Aorta (tissue), 5 donors: Measurements from ENCODE around the gene ADAR. TPM values are rescaled to one million over a fixed set of nuclear protein-coding genes. Genes with fewer than 3 reads are reported as not detected.

Experiments used
- ATAC-seq: fragments of 200-7000 bp; cut with Tn5 transposase; one replicate; pipeline ENCODE4 v1.9.1; 2022; ENCODE audit warnings: moderate library complexity; ENCODE audit not compliant: low FRiP score
- DNase-seq, 2 donors: peaks; one replicate each; pipeline ENCODE4 v3.0.0-alpha.2; 2020
- H3K27ac ChIP-seq, 2 donors: one replicate each; pipeline ENCODE4 v1.5.1; 2013; ENCODE audit warnings: low read length in 2 of 2, mild to moderate bottlenecking in 2 of 2, moderate library complexity in 2 of 2, control low read depth in 1 of 2, inconsistent platforms in 1 of 2, low read depth in 1 of 2
- H3K27me3 ChIP-seq, 2 donors: one replicate each; pipeline ENCODE4 v1.6.1; 2013; ENCODE audit warnings: control low read depth in 1 of 2, low read length in 1 of 2, mild to moderate bottlenecking in 1 of 2, moderate library complexity in 1 of 2; ENCODE audit not compliant: insufficient read depth in 2 of 2, control insufficient read depth in 1 of 2
- H3K36me3 ChIP-seq, 2 donors: one replicate each; pipeline ENCODE4 v1.6.1; 2013; ENCODE audit warnings: control low read depth in 1 of 2, low read length in 1 of 2, mild to moderate bottlenecking in 1 of 2; ENCODE audit not compliant: insufficient read depth in 2 of 2, control insufficient read depth in 1 of 2
- H3K4me1 ChIP-seq, 2 donors: one replicate each; pipeline ENCODE4 v1.6.1; 2013; ENCODE audit warnings: low read length in 2 of 2, control low read depth in 1 of 2, mild to moderate bottlenecking in 1 of 2, moderate library complexity in 1 of 2; ENCODE audit not compliant: insufficient read depth in 2 of 2, control insufficient read depth in 1 of 2
- H3K4me3 ChIP-seq, 2 donors: one replicate each; pipeline ENCODE4 v1.5.1; 2013; ENCODE audit warnings: low read length in 2 of 2, control low read depth in 1 of 2, mild to moderate bottlenecking in 1 of 2
- H3K9me3 ChIP-seq: one replicate; pipeline ENCODE4 v1.6.1; 2013; ENCODE audit warnings: mild to moderate bottlenecking, low read length; ENCODE audit not compliant: control insufficient read depth
- WGBS, 2 donors: extraction: QIAGEN DNeasy Blood & Tissue Kit; methylation state at CpG; one replicate each; pipeline ENCODE4 v1.1.7; 2013; 5-methylcytosine and 5-hydroxymethylcytosine counted together
- intact Hi-C, 2 donors: fragments of 100-400 bp; cut with DNase I; formaldehyde crosslinking; loops; one replicate each; pipeline versions ENCODE4 v1.14.2 to v1.15.0; 2022
- polyA plus RNA-seq, 2 donors: library from polyadenylated mRNA; stranded (reverse); fragments of 200-250 nt; gene quantifications; one replicate each; pipeline ENCODE4 v1.2.3, GENCODE V29; 2013
- total RNA-seq, 2 donors: library from RNA; stranded (reverse); fragmentation: NEBNext Ultra II Directional; extraction: Animal tissue kit (Norgen Biotek cat#: 25700); gene quantifications; one replicate each; pipeline ENCODE4 v1.2.1, GENCODE V29; 2021
- donor health status: healthy with polysubstance abuse.
- donor health status: Bipolar disorder and iron deficiency.
- donor health status: DM: no; HTN: no; CAD: no.
- donor health status: DM: no; HTN: no; CAD: no.
- donor health status: DM: yes; HTN: yes; CAD: no.

The ADAR gene
- total and polyA plus RNA-seq, 4 donors: 22.9 to 138 (median 79.4) TPM

DNA sequence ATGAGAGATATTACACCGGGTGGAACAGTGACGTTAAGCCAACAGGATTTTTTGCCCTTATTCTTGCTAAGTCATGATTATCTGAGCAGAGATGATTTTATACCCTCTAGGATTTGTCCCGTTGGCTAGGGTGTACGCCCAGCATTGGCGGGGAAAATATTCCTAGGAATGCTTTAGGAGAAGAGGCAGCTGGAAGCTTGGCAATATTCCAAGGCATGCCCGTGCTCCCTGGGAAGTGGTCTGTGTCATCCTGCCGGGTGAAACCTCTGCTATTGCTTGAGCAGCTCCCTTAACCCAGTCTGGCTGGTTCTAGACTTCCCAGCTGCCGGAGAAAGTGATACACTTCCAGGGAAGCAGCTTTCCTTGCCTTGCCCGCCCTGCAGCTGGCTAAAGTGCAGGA lies 24.2 kb downstream of the ADAR start:
- H3K4me3 ChIP-seq: no peak overlapping the region
- no peak for ATAC-seq
- no peak for DNase-seq
- 53 to 61% methylated on average over 9 of the region's 9 CpGs for WGBS, 2 donors
- H3K9me3 ChIP-seq: no peaks in the 10 kb centered on the region
- peaks cover 7 to 28% of the 10 kb centered on the region in 2 donors for H3K36me3 ChIP-seq
- no peak overlapping the region for H3K27ac ChIP-seq
- no peaks in the 10 kb centered on the region for H3K27me3 ChIP-seq
- H3K4me1 ChIP-seq: no peaks in the 10 kb centered on the region
- intact Hi-C loops: no loop called here

DNA sequence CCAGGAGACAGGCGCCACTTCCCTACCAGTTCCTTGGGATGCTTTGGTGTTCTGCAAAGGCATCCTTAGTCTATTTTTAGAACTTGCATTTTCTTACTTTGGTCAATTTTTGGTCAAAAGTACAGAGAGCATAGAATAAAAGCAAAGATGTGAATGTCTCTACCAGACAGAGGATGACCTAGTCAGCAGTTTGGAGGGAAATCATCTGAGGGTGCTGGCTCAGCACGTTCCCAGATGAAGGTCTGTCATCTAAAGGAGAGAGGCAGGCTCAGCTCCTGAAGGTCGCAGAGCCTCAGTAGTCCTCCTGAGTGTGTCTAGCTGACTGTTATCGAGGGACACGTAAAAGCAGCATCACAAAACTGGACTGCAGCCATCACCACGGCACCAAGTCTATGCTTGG lies 25.1 kb downstream of the ADAR start:
- Histone ChIP-seq H3K27ac (no peak overlapping the region), H3K4me3 (no peak overlapping the region), H3K9me3 (no peaks in the 10 kb centered on the region), H3K4me1 (no peaks in the 10 kb centered on the region), H3K27me3 (no peaks in the 10 kb centered on the region), H3K36me3 (peaks cover 7 to 23% of the 10 kb centered on the region in 2 donors)
- 82 to 86% methylated on average over 6 of the region's 6 CpGs for WGBS, 2 donors
- DNase-seq (no peak), ATAC-seq (no peak)
- intact Hi-C loops: no loop called here

DNA sequence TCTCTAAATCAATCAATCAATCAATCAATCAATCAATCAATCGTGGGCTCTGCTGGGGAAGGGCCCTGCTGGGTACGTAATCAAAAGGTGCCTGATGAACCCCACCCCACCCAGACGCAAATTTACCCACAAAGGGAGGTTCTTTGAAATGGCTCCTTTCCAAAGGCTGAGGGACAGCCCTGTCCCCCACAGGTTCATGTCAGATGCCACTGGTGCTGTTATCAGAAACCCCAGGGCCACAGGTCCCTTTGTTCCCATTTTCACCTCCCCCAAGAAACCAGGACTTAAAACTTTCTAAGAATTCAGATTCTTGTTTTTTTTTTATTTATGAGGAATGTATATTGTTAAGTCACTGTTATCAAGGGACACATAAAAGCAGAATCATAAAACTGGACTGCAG lies 26.2 kb downstream of the ADAR start:
- intact Hi-C loops: no loop called here
- H3K27ac ChIP-seq: no peak overlapping the region
- ATAC-seq (no peak), DNase-seq (no peak)
- H3K9me3 ChIP-seq: no peaks in the 10 kb centered on the region
- H3K4me1 ChIP-seq: no peaks in the 10 kb centered on the region
- peaks cover 7 to 20% of the 10 kb centered on the region in 2 donors for H3K36me3 ChIP-seq
- WGBS, 2 donors: 70 to 86% methylated on average over 3 of the region's 3 CpGs
- H3K27me3 ChIP-seq: no peaks in the 10 kb centered on the region
- H3K4me3 ChIP-seq: no peak overlapping the region

DNA sequence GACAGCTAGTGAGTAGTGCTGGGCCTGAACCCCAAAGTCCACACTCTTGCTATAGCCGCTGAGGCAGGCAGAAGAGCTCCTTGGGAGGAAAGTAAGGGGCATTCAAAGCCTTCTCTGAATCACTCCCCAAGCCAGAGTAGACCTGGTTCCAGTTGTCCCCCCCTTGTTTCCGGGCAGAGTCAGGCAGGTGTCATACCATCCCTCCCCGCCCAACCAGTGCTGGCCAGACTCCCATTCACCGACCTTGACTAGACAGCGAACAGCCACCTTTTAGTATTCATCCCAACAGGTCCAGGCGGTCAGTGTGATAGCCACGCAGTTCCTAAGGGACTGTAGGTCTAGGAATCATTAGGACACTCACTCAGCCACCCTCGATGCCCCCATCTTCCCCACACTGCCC lies 28.6 kb downstream of the ADAR start:
- H3K9me3 ChIP-seq: no peaks in the 10 kb centered on the region
- H3K4me1 ChIP-seq: no peaks in the 10 kb centered on the region
- no peak overlapping the region for H3K4me3 ChIP-seq
- no peak overlapping the region for H3K27ac ChIP-seq
- DNase-seq (peak in 1 of 2 donors; percentile 33), ATAC-seq (no peak)
- no peaks in the 10 kb centered on the region for H3K27me3 ChIP-seq
- peaks cover 0 to 10% of the 10 kb centered on the region in 2 donors for H3K36me3 ChIP-seq
- intact Hi-C loops: no loop called here
- 89 to 92% methylated on average over 8 of the region's 8 CpGs for WGBS, 2 donors

DNA sequence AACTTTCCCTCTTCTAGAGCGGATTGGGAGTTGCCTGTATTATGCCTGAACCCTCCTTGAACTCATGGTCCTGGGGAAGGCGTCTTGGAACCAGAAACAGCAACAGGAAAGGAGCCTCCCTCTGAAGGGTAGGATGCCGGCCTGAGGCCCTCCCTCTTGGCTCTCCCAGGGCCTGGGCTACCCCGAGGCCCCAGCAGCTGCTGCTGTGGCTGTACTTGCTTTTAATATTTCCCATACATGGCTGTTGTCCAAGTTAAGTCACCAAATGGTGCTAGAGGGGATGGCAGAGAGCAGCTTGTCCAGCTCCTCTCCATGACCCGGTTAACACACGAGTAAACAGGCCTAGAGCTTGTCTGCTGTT lies 29.9 kb downstream of the ADAR start:
- Histone ChIP-seq H3K27ac (no peak overlapping the region), H3K4me3 (no peak overlapping the region), H3K9me3 (no peaks in the 10 kb centered on the region), H3K4me1 (no peaks in the 10 kb centered on the region), H3K36me3 (peaks cover 0 to 6% of the 10 kb centered on the region in 2 donors), H3K27me3 (no peaks in the 10 kb centered on the region)
- intact Hi-C loops: no loop called here
- WGBS, 2 donors: 44 to 47% methylated on average over 6 of the region's 6 CpGs
- DNase-seq (peak in 1 of 2 donors; percentile 47), ATAC-seq (peak; percentile 45)

DNA sequence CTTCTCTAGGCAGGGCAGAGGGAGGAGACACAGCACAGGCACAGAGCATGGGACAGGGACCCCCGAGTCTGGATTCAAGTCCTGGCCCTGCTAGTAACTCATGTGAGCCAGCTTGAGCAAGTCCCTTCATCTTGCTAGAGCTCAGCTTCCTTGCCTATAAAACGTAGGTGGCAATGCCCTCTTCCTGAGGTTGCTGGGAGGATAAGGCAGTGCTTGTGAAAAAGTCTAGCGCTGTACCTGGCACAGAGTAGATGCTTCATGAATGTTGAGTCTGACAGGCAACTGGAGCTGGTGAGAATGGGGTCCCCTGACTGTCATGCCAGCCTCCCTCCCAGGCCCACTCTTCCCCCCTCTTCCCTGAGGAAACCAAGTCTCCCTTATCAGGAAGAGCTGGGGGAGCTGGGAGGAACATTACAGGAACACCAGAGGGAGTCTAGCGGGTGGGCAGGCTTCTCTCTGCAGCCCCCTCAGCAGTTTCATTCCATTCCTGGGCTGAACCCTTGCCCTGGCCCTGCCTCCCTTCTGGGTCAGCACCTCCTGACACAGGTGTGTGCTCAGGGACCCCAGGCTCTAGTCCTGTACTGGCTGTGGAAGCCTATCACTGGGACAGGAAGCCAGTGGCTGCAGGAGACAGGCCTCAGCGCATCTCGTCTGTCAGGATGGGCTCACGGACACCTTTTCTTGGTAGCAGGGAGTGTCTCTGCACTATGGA lies 30.5 kb downstream of the ADAR start:
- Histone ChIP-seq H3K4me3 (no peak overlapping the region), H3K9me3 (no peaks in the 10 kb centered on the region), H3K27ac (no peak overlapping the region), H3K36me3 (peaks cover 0 to 2% of the 10 kb centered on the region in 2 donors), H3K27me3 (no peaks in the 10 kb centered on the region), H3K4me1 (no peaks in the 10 kb centered on the region)
- ATAC-seq: peak; percentile 21
- intact Hi-C loops: no loop called here
- 73 to 75% methylated on average over 7 of the region's 7 CpGs for WGBS, 2 donors
- DNase-seq: no peak

DNA sequence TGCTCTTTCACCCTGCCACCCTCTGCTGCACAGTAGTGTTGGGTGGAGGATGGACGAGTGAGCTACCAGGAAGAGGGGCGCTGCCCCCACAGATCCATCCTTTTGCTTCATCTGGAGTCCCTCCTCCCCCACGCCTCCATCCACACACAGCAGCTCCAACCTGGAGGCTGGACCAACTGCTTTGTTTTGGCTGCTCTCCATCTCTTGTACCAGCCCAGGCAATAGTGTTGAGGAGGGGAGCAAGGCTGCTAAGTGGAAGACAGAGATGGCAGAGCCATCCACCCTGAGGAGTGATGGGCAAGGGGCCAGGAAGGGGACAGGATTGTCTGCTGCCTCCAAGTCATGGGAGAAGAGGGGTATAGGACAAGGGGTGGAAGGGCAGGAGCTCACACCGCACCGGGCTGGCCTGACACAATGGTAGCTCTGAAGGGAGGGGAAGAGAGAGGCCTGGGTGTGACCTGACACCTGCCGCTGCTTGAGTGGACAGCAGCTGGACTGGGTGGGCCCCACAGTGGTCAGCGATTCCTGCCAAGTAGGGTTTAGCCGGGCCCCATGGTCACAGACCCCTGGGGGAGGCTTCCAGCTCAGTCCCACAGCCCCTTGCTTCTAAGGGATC lies 31.9 kb downstream of the ADAR start:
- no peak overlapping the region for H3K4me3 ChIP-seq
- DNase-seq: peak in 1 of 2 donors; percentile 48
- no peak overlapping the region for H3K27ac ChIP-seq
- H3K9me3 ChIP-seq: no peaks in the 10 kb centered on the region
- intact Hi-C loops: no loop called here
- no peaks in the 10 kb centered on the region for H3K4me1 ChIP-seq
- WGBS, 2 donors: 80 to 86% methylated on average over 8 of the region's 8 CpGs
- no peak for ATAC-seq
- no peaks in the 10 kb centered on the region for H3K27me3 ChIP-seq
- H3K36me3 ChIP-seq: no peaks in the 10 kb centered on the region

DNA sequence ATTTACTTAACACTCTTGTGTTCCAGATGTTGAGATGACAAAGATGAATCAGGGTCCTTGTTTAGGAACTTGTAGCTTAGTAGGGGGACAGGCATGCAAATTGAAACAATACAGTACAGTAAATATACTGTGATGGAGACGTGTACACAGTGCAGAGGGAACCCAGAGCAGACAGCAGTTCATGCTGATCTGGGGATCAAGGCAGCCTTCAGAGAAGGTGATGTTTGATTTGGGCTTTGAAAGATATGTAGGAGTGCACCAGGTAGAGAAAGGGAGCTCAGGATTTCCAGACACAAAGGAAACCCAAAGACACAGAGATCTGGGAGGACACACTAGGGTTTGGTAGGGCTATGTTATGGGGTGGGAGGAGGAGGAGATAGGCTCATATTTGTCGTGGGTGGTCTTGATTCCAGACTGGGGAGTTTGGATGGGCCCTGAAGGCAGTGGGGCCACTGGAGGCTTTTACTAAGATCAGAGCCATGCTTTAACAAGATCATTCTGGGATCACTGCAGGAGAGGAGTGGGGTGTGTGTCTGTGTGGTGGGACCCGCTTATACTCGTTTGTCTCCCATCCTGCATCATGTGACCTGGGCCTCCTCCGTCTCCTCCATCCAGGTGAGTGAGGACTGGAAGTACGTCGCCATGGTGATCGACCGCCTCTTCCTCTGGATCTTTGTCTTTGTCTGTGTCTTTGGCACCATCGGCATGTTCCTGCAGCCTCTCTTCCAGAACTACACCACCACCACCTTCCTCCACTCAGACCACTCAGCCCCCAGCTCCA lies 32.6 kb downstream of the ADAR start:
- WGBS, 2 donors: 75 to 77% methylated on average over 10 of the region's 10 CpGs
- no peak for ATAC-seq
- H3K36me3 ChIP-seq: no peaks in the 10 kb centered on the region
- no peak overlapping the region for H3K27ac ChIP-seq
- no peaks in the 10 kb centered on the region for H3K4me1 ChIP-seq
- no peak for DNase-seq
- H3K27me3 ChIP-seq: no peaks in the 10 kb centered on the region
- H3K4me3 ChIP-seq: no peak overlapping the region
- intact Hi-C loops: no loop called here
- no peaks in the 10 kb centered on the region for H3K9me3 ChIP-seq
